GM18909 (cell line): ENCODE measurements around the gene ANKRD31.
"Not testable (repeated sequence)": the region's sequence is repeated elsewhere in the genome, so short reads cannot be mapped to it uniquely, and the experiment has no call there.

Source experiments
- ATAC-seq: cut with Tn5 transposase; IDR thresholded peaks from one replicate; pipeline ENCODE4 v1.9.1; 2021; ENCODE audit warnings: mild to moderate bottlenecking; ENCODE audit not compliant: unreplicated experiment, poor library complexity

The ANKRD31 gene

DNA sequence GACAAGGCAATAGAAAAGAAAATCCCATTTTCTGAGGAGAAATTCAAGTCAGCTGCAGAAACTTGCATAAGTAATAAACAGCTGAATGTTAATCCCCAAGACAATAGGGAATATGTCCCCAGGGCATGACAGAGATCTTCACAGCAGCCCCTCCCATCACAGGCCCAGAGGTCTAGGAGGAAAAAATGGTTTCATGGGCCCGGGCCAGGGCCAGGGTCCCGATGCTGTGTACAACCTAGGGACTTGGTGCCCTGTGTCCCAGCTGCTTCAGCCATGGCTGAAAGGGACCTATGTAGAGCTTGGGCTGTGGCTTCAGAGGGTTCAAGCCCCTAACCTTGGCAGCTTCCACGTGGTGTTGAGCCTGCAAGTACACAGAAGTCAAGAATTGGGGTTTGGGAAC is 75.2 kb downstream of the ANKRD31 start:
- not testable (repeated sequence) for ATAC-seq

GRCh38 chr5:75156585-75156984 is 80.1 kb downstream of the ANKRD31 start:
- ATAC-seq, result no peak

DNA sequence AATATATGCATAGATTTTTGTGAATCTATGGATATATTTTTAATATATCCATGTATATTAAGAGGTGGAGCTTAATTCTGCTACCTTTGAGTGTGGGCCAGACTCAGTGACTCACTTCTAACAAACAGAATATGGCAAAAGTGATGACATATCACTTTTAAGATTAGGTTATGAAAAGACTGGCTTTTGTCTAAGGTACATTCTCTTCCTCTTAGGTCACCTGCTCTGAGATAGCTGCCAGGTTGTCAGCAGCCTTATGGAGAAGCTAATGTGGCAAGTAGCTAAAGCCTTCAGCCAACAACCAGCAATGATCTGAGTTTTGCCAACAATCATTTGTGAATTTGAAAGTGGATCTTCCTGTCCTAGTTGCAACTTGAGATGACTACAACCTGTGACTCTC is 83.8 kb downstream of the ANKRD31 start:
- no peak for ATAC-seq

- no peak for ATAC-seq
These were observed 88.6 kb downstream of the ANKRD31 start for GRCh38 chr5:75148051-75148450.

- no peak for ATAC-seq
These were observed 94.0 kb downstream of the ANKRD31 start for GRCh38 chr5:75142566-75143136.

GRCh38 chr5:75140277-75140676 is 96.4 kb downstream of the ANKRD31 start:
- ATAC-seq, result no peak

GRCh38 chr5:75138689-75139088 is 98.0 kb downstream of the ANKRD31 start:
- ATAC-seq, result no peak

GRCh38 chr5:75130818-75131349 is 105.8 kb downstream of the ANKRD31 start:
- ATAC-seq, result no peak

DNA sequence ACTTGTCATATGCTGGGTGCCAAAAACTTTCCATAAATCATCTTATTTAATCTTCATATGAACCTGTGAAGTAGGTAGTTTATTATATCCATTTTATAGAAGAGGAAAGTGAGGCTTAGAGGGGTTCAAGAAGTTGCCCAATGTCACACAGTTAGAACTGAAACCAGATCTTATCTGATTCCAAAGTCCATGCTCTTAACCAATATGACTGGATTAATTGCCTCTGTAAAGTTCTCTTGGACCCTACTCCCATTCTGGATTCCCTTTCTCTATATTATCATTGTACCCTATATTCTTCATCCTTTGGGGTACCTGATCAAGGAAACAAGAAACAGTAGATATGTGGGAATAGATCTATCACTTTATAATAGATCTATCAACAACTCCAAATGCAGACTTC is 119.8 kb downstream of the ANKRD31 start:
- ATAC-seq, result no peak

DNA sequence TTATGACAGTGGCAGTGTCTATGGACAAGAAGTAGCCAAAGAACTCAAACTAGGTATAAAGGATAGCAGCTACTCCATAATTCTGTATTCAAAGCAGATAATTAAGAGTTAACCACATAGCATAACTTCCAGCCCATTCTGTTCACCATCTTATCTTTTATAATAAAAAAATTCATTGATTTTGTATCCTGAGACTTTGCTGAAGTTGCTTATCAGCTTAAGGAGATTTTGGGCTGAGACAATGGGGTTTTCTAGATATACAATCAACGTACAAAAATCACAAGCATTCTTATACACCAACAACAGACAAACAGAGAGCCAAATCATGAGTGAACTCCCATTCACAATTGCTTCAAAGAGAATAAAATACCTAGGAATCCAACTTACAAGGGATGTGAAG is 122.4 kb downstream of the ANKRD31 start:
- ATAC-seq, result not testable (repeated sequence)

DNA sequence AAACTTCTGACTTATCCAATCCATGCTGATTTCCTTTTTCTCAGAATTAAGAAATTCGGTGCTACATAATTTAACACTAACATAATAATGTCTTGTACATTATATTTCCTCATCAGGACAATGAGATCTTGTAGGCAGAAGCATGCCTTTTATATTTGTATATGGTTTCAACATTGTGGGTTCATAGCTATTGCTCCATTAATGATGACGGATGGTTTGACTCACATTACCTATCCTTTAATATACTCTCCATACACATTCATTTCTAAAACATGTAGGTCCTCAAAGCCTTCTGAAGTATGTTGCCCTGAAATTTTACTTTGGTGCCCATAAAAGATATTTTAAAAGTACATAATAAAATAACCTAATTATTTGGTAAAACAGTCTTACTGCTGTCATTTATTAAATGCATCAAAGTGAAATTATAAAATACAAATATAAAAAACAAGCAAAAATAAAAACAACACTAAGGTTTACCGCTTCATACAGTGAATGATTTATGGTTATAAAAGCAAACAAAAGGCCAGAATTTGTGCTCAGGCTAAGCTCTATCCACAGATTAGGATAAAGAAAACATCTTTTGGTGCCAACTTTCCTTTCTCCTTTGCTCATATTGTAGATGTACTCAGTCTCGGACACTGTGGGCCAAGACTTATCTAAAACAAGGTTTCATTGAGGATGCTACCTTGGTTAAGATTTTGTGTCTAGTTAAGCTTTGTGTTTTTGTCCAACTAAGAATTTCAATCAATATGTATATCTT is 123.1 kb downstream of the ANKRD31 start:
- ATAC-seq, result no peak

GRCh38 chr5:75108931-75109596 is 127.6 kb downstream of the ANKRD31 start:
- no peak for ATAC-seq

- no peak for ATAC-seq
These were observed 128.2 kb downstream of the ANKRD31 start for GRCh38 chr5:75108515-75108914.

DNA sequence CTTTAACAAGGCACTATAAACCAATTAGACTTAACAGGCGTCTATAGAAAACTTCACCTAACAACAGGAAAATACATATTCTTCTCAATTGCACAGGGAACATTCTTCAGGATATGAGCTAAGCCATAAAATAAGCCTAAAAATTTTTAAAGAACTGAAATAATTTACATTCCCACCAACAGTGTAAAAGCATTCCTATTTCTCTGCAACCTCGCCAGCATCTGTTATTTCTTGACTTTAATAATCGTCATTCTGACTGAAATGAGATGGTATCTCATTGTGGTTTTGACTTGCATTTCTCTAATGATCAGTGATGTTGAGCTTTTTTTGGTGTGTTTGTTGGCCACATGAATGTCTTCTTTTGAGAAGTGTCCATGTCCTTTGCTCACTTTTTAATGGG is 140.7 kb downstream of the ANKRD31 start:
- not testable (repeated sequence) for ATAC-seq

DNA sequence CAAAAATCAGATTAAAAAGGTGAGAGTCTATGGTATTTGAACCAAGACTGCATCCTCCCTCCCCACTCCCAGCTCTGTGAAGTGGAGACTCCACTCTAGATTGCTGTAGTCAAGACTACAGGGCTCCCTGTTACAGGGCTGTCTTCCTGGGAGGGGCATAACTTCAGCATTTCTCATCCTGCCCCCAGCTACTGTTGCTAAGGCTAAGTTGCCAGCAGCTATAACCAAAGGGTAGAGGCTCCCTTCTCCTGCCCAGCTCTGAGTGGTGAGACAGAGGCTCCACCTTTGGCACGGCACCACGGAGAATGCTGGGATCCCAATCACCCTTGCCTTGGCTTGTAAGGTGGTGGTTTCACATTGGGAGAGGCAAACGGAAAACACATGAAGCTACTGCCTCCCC is 145.1 kb downstream of the ANKRD31 start:
- no peak for ATAC-seq

DNA sequence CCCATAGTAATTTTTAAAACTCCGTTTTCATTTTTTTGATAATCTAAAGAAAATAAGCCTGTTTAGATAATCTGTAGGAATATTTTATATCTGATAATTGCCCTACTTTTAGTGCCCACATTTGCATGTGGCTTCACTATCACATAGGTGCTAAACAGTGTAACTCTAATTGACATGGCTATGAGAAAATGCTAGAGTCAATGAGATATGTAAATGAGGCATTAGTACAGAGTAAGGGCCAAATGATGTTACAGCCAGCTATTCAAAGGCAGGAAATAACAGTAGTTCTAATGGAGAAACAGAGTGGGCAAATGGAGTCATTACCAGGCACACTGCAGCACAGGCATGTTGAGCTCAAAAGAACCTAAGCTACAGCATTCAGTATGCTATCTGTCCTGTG is 147.0 kb downstream of the ANKRD31 start:
- ATAC-seq, result no peak

DNA sequence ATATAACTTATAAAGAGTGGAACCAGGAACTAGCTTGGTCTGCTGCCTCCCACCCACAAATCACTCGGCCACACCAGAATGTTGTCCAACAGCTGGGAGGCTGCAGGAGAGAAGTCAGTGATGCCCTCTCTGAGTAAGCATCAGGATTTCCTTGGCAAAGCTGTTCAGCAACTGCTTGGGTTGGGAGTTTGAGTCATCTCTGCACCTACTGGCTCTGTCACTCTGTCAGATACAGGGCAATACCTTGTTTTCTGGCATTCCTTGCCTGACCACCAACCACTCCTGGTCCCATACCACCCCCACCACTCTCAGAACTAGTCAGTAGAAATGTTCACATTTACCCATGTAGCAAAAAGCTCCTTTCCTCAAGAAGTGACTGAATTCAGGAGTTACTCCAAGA is 147.5 kb downstream of the ANKRD31 start:
- ATAC-seq, result no peak

DNA sequence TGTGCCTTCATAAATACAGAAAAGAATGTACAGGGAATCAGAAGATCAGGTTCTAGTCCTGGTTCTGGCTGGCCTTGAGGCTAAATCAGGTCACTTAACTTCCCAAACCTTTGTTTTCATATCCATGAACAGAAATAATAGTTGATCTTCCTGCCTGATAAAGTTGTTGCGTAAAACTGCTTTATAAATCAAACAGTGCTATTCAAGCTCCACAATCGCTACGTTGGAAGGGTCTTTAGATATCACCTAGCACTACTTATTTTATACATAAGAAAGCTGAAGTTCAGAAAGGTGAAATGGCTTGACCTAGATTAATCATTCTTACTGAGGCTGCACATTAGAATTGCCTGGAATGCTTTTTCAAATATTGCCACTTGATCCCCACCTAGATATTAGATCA is 148.0 kb downstream of the ANKRD31 start:
- no peak for ATAC-seq

DNA sequence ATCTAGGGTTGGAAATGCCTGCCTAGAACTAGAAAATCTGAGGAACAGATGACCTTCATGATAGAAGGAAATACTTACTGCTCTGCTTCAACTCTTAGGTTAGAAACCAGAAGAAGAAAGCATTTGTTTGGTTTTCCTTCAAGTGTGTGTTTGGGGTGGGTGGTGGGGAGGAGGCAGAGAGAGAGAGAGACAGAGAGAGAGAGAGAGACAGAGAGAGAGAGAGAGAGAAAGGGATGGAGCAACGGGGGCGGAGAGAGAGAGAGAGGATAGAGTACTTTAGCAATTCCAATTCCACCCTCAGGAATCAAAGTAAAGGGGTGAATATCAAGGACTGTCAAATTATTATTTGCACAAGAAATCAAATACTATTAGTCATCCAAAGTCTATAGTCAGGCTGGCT is 155.2 kb downstream of the ANKRD31 start:
- no peak for ATAC-seq

- ATAC-seq, result not testable (repeated sequence)
These were observed 157.3 kb downstream of the ANKRD31 start for GRCh38 chr5:75079346-75079745.

GRCh38 chr5:75078027-75078426 is 158.7 kb downstream of the ANKRD31 start:
- ATAC-seq, result no peak
